H1 (cell line): ENCODE data around the gene GPSM1. TPM values are rescaled to one million over a fixed set of nuclear protein-coding genes. Genes with fewer than 3 reads are reported as not detected.

Experiments
- CBX5 ChIP-seq: fragments of 300-800, 300-1000 bp; sonication (generic); IDR thresholded peaks from 2 replicates; pipeline ENCODE4 v1.7.1; 2016; ENCODE audit warnings: antibody characterized with exemption, low read length, low read depth
- GTF2F1 ChIP-seq: IDR thresholded peaks from 2 replicates; pipeline ENCODE4 v1.6.1; 2012; ENCODE audit warnings: low read depth, low read length, improper control_type of control experiment, borderline replicate concordance
- NRF1 ChIP-seq: IDR thresholded peaks from 2 replicates; pipeline ENCODE4 v1.6.1; 2011; ENCODE audit warnings: mild to moderate bottlenecking, low read depth, low read length, improper control_type of control experiment
- SIRT6 ChIP-seq: IDR thresholded peaks from one replicate; pipeline ENCODE4 v1.7.1; 2012; ENCODE audit warnings: low read length, inconsistent platforms
- SIX5 ChIP-seq: IDR thresholded peaks from 2 replicates; pipeline ENCODE4 v1.6.1; 2011; ENCODE audit warnings: mild to moderate bottlenecking, low read depth, low read length
- SRF ChIP-seq: IDR thresholded peaks from 2 replicates; pipeline ENCODE4 v1.6.1; 2011; ENCODE audit warnings: mild to moderate bottlenecking, low read depth, low read length, moderate library complexity
- YY1 ChIP-seq: IDR thresholded peaks from 2 replicates; pipeline ENCODE4 v1.6.1; 2011; ENCODE audit warnings: low read depth, mild to moderate bottlenecking, low read length
- polyA plus RNA-seq, 7 experiments: library from polyadenylated mRNA; depleted of rRNA in 3 of 7; stranded (reverse) in 5 of 7; unstranded in 2 of 7; fragments of >200 nt in 5 of 7; fragments of 200-250 nt in 2 of 7; gene quantifications; 1 replicate in 5 of 7; 2 replicates in 1 of 7; 4 replicates in 1 of 7; pipeline versions ENCODE4 v1.2.1 to v1.2.3, GENCODE V29; 2011 to 2013; ENCODE audit warnings: missing spikeins in 2 of 7, mixed read lengths in 2 of 7
- total RNA-seq: library from RNA; stranded (reverse); fragmentation: NEBNext Ultra II Directional; extraction: Animal tissue kit (Norgen Biotek cat#: 25700); gene quantifications from 2 replicates; pipeline ENCODE4 v1.2.1, GENCODE V29; 2021

The GPSM1 gene
- total and polyA plus RNA-seq, 2 of the 8 experiments (the other 6 are each of a cell fraction or from before 2014, with no cell fraction given) = 12.8 to 18.0 TPM

- no peak for TF ChIP-seq SIRT6
- TF ChIP-seq SIX5 = no peak
- no peak for TF ChIP-seq GTF2F1
- TF ChIP-seq YY1 = no peak
- TF ChIP-seq SRF = no peak
- TF ChIP-seq NRF1 = no peak
- no peak for TF ChIP-seq CBX5
These were observed 54.0 kb downstream of the GPSM1 start (continued) for GRCh38 chr9:136381311-136381710.
